SK-N-SH (cell line): Measurements from ENCODE around the gene ARAP3. TPM values are rescaled to one million over a fixed set of nuclear protein-coding genes. Genes with fewer than 3 reads are reported as not detected.
A peak's percentile ranks its signal among the peaks of the same experiment; 100 is the strongest.

Source experiments
- CTCF ChIA-PET: fragments of 300-600, 350-600 bp; formaldehyde crosslinking; extraction: SDS; loops from one replicate; lab custom pipeline; 2021; lab: Yijun Ruan, JAX
- POLR2A ChIA-PET: fragments of 350-600 bp; sonication (Branson Sonifier 250); formaldehyde crosslinking; extraction: SDS; loops from one replicate; lab custom pipeline; 2020; ENCODE audit warnings: antibody characterized with exemption, inconsistent platforms; lab: Yijun Ruan, JAX
- DNase-seq: peaks from one replicate; pipeline ENCODE4 v3.0.0; 2012
- H2AFZ ChIP-seq: fragments of 200-600 bp; sonication (generic); 2 replicates; pipeline ENCODE4 v1.8.1; 2016; ENCODE audit warnings: antibody characterized with exemption, mild to moderate bottlenecking, low read depth
- H3F3A ChIP-seq: fragments of 200-600 bp; sonication (generic); replicated peaks from 2 replicates; pipeline ENCODE3; 2016; ENCODE audit warnings: antibody characterized with exemption, mild to moderate bottlenecking; ENCODE audit not compliant: insufficient read depth
- H3K27ac ChIP-seq, 2 experiments: fragments of 200-500 bp in 1 of 2; fragments of 200-600 bp in 1 of 2; sonication (Bioruptor generic) in 1 of 2; sonication (generic), shearing (Covaris generic) in 1 of 2; 2 replicates each; pipeline versions ENCODE4 v1.5.1 to v1.6.1; 2014 to 2016; ENCODE audit warnings: low read depth in 2 of 2, inconsistent platforms in 1 of 2, low read length in 1 of 2, mild to moderate bottlenecking in 1 of 2, mixed read lengths in 1 of 2
- H3K27me3 ChIP-seq: fragments of 200-600 bp; sonication (generic), shearing (Covaris generic); 2 replicates; pipeline ENCODE4 v1.6.1; 2016; ENCODE audit warnings: mixed run types; ENCODE audit not compliant: insufficient read depth
- H3K36me3 ChIP-seq, 2 experiments: fragments of 200-500 bp in 1 of 2; fragments of 200-600 bp in 1 of 2; sonication (Bioruptor generic) in 1 of 2; sonication (generic) in 1 of 2; replicated peaks in 1 of 2; 2 replicates each; pipeline versions ENCODE3 to v1.5.1; 2014 to 2016; ENCODE audit warnings: low read length in 1 of 2, mild to moderate bottlenecking in 1 of 2; ENCODE audit not compliant: insufficient read depth in 2 of 2, control insufficient read depth in 1 of 2
- H3K4me1 ChIP-seq, 2 experiments: fragments of 200-500 bp in 1 of 2; fragments of 200-600 bp in 1 of 2; sonication (Bioruptor generic) in 1 of 2; sonication (generic), shearing (Covaris generic) in 1 of 2; 2 replicates each; pipeline versions ENCODE4 v1.5.1 to v1.6.1; 2014 to 2016; ENCODE audit warnings: low read depth in 1 of 2, low read length in 1 of 2, mixed run types in 1 of 2; ENCODE audit not compliant: insufficient read depth in 2 of 2, control insufficient read depth in 1 of 2
- H3K4me2 ChIP-seq: fragments of 200-600 bp; sonication (generic), shearing (Covaris generic); 2 replicates; pipeline ENCODE4 v1.6.1; 2017; ENCODE audit warnings: mixed run types
- H3K4me3 ChIP-seq, 2 experiments: fragments of 200-500 bp in 1 of 2; fragments of 200-600 bp in 1 of 2; sonication (Bioruptor generic) in 1 of 2; sonication (generic), shearing (Covaris generic) in 1 of 2; 2 replicates each; pipeline versions ENCODE4 v1.5.1 to v1.8.1; 2014 to 2016; ENCODE audit warnings: low read depth in 2 of 2, inconsistent platforms in 1 of 2, low read length in 1 of 2, mild to moderate bottlenecking in 1 of 2, mixed read lengths in 1 of 2, moderate library complexity in 1 of 2
- H3K79me2 ChIP-seq: fragments of 200-600 bp; sonication (generic); 2 replicates; pipeline ENCODE4 v1.8.1; 2017; ENCODE audit warnings: mild to moderate bottlenecking; ENCODE audit not compliant: insufficient read depth
- H3K9ac ChIP-seq: fragments of 200-600 bp; sonication (generic); 2 replicates; pipeline ENCODE4 v1.6.1; 2017; ENCODE audit warnings: mixed run types
- H3K9me2 ChIP-seq: fragments of 200-600 bp; sonication (generic); 2 replicates; pipeline ENCODE4 v1.6.1; 2017; ENCODE audit warnings: mixed run types
- H3K9me3 ChIP-seq: fragments of 200-600 bp; sonication (generic); 2 replicates; pipeline ENCODE4 v1.6.1; 2017; ENCODE audit warnings: mixed run types, mild to moderate bottlenecking, moderate library complexity
- H4K20me1 ChIP-seq: fragments of 200-600 bp; sonication (generic); 2 replicates; pipeline ENCODE4 v1.6.1; 2017; ENCODE audit warnings: mild to moderate bottlenecking, mixed run types; ENCODE audit not compliant: insufficient read depth
- CHD2 ChIP-seq: fragments of 150-350 bp; IDR thresholded peaks from 2 replicates; pipeline ENCODE4 v1.6.1; 2018; ENCODE audit warnings: low read length; ENCODE audit not compliant: partially characterized antibody
- CTCF ChIP-seq: fragments of 200-600 bp; sonication (generic); IDR thresholded peaks from 2 replicates; pipeline ENCODE4 v1.6.1; 2017; ENCODE audit warnings: antibody characterized with exemption, mild to moderate bottlenecking, moderate library complexity
- EZH2phosphoT487 ChIP-seq: fragments of 200-600 bp; sonication (generic); IDR thresholded peaks from 2 replicates; pipeline ENCODE4 v1.6.1; 2017; ENCODE audit warnings: low read depth, mixed run types, mild to moderate bottlenecking, antibody characterized with exemption, moderate library complexity, borderline replicate concordance
- FOXJ3 ChIP-seq: sonication (generic); formaldehyde crosslinking; IDR thresholded peaks from 2 replicates; pipeline ENCODE4 v1.5.1; 2020; ENCODE audit warnings: mild to moderate bottlenecking, missing genetic modification reagents
- FOXM1 ChIP-seq: IDR thresholded peaks from 2 replicates; pipeline ENCODE4 v1.4.0; 2012; ENCODE audit warnings: low read depth, mild to moderate bottlenecking
- MAX ChIP-seq: IDR thresholded peaks from 2 replicates; pipeline ENCODE4 v1.4.0; 2012; ENCODE audit warnings: low read depth
- MXI1 ChIP-seq: IDR thresholded peaks from 2 replicates; pipeline ENCODE4 v1.6.1; 2012; ENCODE audit warnings: mild to moderate bottlenecking, low read depth, low read length, improper control_type of control experiment
- NRF1 ChIP-seq: IDR thresholded peaks from 2 replicates; pipeline ENCODE4 v1.6.1; 2012; ENCODE audit warnings: low read depth, mild to moderate bottlenecking, low read length
- PBX3 ChIP-seq: IDR thresholded peaks from 2 replicates; pipeline ENCODE4; 2012
- POLR2AphosphoS5 ChIP-seq: IDR thresholded peaks from 2 replicates; pipeline ENCODE4 v1.6.1; 2012; ENCODE audit warnings: low read depth, low read length
- RAD21 ChIP-seq: IDR thresholded peaks from 2 replicates; pipeline ENCODE4 v1.6.1; 2012; ENCODE audit warnings: mild to moderate bottlenecking, low read length
- RCOR1 ChIP-seq: fragments of 150-350 bp; IDR thresholded peaks from 2 replicates; pipeline ENCODE4 v1.6.1; 2017; ENCODE audit warnings: antibody characterized with exemption, low read length
- RXRA ChIP-seq: IDR thresholded peaks from 2 replicates; pipeline ENCODE4 v1.4.0; 2012; ENCODE audit warnings: low read depth, mild to moderate bottlenecking, borderline replicate concordance
- TAF1 ChIP-seq: IDR thresholded peaks from 2 replicates; pipeline ENCODE4 v1.6.1; 2012; ENCODE audit warnings: low read depth, mild to moderate bottlenecking, low read length, moderate library complexity, borderline replicate concordance
- TCF12 ChIP-seq: IDR thresholded peaks from 2 replicates; pipeline ENCODE4 v1.4.0; 2012
- TEAD4 ChIP-seq: IDR thresholded peaks from 2 replicates; pipeline ENCODE4 v1.4.0; 2012; ENCODE audit warnings: mild to moderate bottlenecking, borderline replicate concordance; ENCODE audit not compliant: insufficient read depth
- ZBTB33 ChIP-seq: IDR thresholded peaks from 2 replicates; pipeline ENCODE4 v1.4.0; 2012; ENCODE audit warnings: low read depth, borderline replicate concordance
- WGBS: methylation state at CpG from one replicate; pipeline ENCODE4 v1.1.6; 2017; ENCODE audit warnings: low lambda C conversion rate; 5-methylcytosine and 5-hydroxymethylcytosine counted together
- polyA plus RNA-seq, 3 experiments: library from polyadenylated mRNA; depleted of rRNA; stranded (reverse); fragments of >200 nt; gene quantifications; 2 replicates each; pipeline ENCODE4 v1.2.3, GENCODE V29; 2012

Gene ARAP3
- polyA plus RNA-seq, 1 of the 3 experiments (the other 2 are of a cell fraction), result 6.5 TPM

GRCh38 chr5:141636413-141637122, 45.5 kb downstream of the ARAP3 start, which contains the start of the genes HDAC3 and RELL2:
TSS of gene HDAC3 (minus strand) at chr5:141636849. CDS start at chr5:141636790, 59 bp downstream.
TSS of gene RELL2 (plus strand) at chr5:141636997. CDS start at chr5:141638226, 1,229 bp downstream.
- ChIA-PET POLR2A (interaction anchor here (0.9 to 2.9 kb wide), 10 partner anchors 9 to 341 kb away, joined by 3 to 18 read pairs (median 5); partner anchors contain the start of genes DIAPH1, FCHSD1 and PCDH1), CTCF (interaction anchor here (0.7 to 19.7 kb wide), 12 partner anchors 10 to 324 kb away, joined by 3 to 207 read pairs (median 5); partner anchors contain the start of genes DIAPH1 and FCHSD1)
- TF ChIP-seq TAF1, result peak; percentile 61; the same call in 1 of the 2 replicates
- TF ChIP-seq MAX, result peak; percentile 49; the same call in 1 of the 2 replicates
- no peak for TF ChIP-seq TEAD4
- peak; percentile 45; the same call in 1 of the 2 replicates for TF ChIP-seq MXI1
- peak; percentile 72 for TF ChIP-seq NRF1
- TF ChIP-seq POLR2AphosphoS5, result peak; percentile 76; the same call in 1 of the 2 replicates
- TF ChIP-seq CHD2, result no peak
- no peak for TF ChIP-seq PBX3
- TF ChIP-seq RAD21, result no peak
- Histone ChIP-seq H3K9ac (peak within 1 kb of the TSS; percentile 83), H3K9me3 (no peaks in the 10 kb centered on the region), H3K36me3 (peaks cover 18 to 31% of the 10 kb centered on the region in 2 experiments), H3K4me1 (peaks cover 5 to 28% of the 10 kb centered on the region in 2 experiments; a peak in 3 of 4 replicates), H3K4me3 (peak within 1 kb of the TSS; percentile 93 to 99), H2AFZ (peak within 1 kb of the TSS; percentile 92), H3K4me2 (peak within 1 kb of the TSS; percentile 99), H3K79me2 (peaks cover 50% of the 10 kb centered on the region), H4K20me1 (peaks cover 13% of the 10 kb centered on the region), H3K27me3 (no peaks in the 10 kb centered on the region), H3K9me2 (no peaks in the 10 kb centered on the region), H3K27ac (peak within 1 kb of the TSS; percentile 66 to 89), H3F3A (no peaks in the 10 kb centered on the region)
- 2% methylated on average over 38 of the region's 55 CpGs for WGBS
- peak; percentile 99 for DNase-seq

- POLR2A ChIA-PET, result interaction anchor here (1.6 to 2.9 kb wide), 5 partner anchors 12 to 242 kb away, joined by 5 to 18 read pairs (median 10); partner anchors contain the start of genes DIAPH1, FCHSD1 and PCDH1
- Histone ChIP-seq H3K4me1 (peaks cover 5 to 28% of the 10 kb centered on the region in 2 experiments; a peak in 3 of 4 replicates), H3K27me3 (no peaks in the 10 kb centered on the region), H3K36me3 (peaks cover 19 to 31% of the 10 kb centered on the region in 2 experiments), H3K4me2 (peak overlapping the region; percentile 99), H3K27ac (peak overlapping the region in 1 of 2 experiments; percentile 66; a peak in 2 of 4 replicates), H2AFZ (peak overlapping the region; percentile 91), H3F3A (no peaks in the 10 kb centered on the region), H3K9ac (peak overlapping the region; percentile 83), H4K20me1 (peaks cover 13% of the 10 kb centered on the region), H3K79me2 (peaks cover 56% of the 10 kb centered on the region), H3K9me2 (no peaks in the 10 kb centered on the region), H3K9me3 (no peaks in the 10 kb centered on the region), H3K4me3 (peak overlapping the region; percentile 93 to 99)
- CTCF ChIA-PET, result interaction anchor here (1.0 to 19.7 kb wide), 9 partner anchors 11 to 325 kb away, joined by 3 to 207 read pairs (median 5); partner anchors contain the start of genes DIAPH1 and FCHSD1
- 8% methylated on average over 2 of the region's 4 CpGs for WGBS
- DNase-seq, result no peak
- TF ChIP-seq TAF1 (no peak), PBX3 (no peak), ZBTB33 (no peak), POLR2AphosphoS5 (no peak), FOXM1 (no peak), RXRA (no peak), RCOR1 (no peak), FOXJ3 (CRISPR knock-in tag) (no peak), EZH2phosphoT487 (no peak), CHD2 (no peak), TCF12 (no peak), CTCF (no peak)
Observed at GRCh38 chr5:141636106-141636412, 46.0 kb downstream of the ARAP3 start.
